GM19395 (cell line): ENCODE results near the gene GRM8.

ENCODE experiments used
- ATAC-seq: cut with Tn5 transposase; IDR thresholded peaks from one replicate; pipeline ENCODE4 v1.9.1; 2021; ENCODE audit warnings: mild to moderate bottlenecking, moderate library complexity; ENCODE audit not compliant: unreplicated experiment

Gene GRM8

DNA sequence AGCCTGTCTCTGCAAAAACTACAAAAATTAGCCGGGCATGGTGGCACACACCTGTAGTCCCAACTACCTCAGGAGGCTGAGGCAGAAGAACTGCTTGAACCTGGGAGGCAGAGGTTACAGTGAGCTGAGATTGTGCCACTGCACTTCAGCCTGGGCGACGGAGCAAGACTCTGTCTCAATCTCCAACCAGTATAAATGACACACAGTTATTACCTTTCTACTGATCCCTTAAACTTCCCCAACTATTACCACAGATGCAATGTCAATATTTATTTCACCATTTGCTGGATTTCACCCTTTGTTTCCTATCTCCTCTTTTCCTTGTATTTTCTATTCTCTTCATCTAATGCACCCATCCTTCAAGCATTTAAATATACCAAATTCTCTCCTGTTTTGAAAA is 431.8 kb downstream of the GRM8 start:
- ATAC-seq, result no peak

DNA sequence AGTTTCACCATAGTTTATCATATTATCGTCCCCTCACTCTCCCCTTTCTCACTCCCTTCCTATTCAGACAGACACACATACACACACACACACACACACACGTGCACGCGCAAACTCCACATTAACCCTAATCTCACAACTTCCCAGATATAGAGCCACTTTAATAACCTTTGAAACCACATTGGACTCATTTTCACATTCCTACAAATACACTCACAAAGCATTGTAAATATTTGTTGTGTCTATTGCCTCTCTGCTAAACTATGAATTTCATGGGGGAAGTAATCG is 433.6 kb downstream of the GRM8 start:
- ATAC-seq, result no peak

DNA sequence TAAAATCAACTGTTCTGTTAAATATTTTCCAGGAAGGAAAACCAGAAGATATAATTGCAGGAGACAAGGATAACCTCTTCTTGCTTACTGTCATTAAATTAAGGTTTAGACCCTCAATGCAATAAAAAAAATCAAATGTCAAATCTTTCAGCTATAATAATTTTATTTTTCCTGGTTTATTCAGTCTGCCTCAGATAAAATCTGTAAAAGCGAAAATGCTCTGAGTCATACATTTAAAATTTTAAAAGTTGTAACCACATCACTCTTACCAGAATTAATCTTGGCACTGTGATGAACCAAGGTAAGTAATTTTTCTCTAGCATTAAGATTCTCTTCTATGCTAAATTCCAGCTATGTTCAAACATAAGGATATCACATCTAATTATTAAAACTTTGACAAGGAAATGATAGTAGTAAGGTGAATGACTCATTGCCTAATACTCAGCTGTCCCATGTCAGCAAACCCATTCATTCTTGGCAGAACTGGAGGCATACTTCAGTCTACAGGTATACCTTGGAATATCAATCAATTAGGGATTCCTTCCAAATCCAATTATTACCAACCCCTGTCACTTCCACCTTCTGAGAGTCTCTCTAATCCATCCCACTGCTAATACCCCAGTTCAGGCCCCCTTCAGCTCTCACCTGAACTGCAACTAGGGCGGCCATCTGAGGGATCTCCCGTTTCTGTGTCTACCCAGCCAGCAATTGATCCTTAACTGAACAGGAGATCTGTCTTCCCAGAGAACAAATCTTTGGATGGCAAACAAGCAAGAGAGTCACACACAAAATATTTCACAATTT is 434.1 kb downstream of the GRM8 start:
- no peak for ATAC-seq

DNA sequence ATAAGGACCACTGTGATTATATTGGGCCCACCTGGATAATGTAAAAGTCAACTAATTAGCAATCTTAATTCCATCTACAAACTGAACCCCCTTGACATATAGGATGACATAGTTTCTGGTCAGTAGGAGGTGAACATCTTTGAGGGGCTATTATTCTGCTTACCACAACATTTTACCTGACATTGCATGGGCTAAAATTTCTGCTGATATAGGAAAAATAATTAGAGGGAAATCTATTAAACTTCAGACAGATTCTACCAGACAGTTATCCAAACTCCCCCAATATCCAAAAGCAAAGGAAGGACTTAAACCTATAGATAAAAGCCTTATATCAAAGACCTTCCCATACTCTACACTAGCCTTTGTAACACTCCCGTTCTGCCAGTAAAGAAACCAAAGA is 443.6 kb downstream of the GRM8 start:
- no peak for ATAC-seq

DNA sequence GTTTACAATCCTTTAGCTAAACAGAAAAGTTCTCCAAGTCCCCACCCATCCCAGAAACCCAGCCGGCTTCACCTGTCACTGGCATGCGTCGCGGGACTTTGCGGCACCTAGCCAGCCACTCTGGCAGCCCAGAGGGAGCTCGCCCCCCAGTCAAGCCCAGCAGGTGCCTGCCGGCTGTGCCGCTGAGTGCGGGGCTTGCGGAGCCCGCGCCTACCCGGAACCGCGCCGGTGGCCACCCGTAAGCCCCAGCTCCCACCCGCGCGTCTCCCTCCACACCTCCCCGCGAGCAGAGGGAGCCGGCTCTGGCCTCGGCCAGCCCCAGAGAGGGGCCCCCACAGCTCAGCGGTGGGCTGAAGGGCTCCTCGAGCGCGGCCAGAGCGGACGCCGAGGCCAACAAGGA is 446.1 kb downstream of the GRM8 start:
- no peak for ATAC-seq

DNA sequence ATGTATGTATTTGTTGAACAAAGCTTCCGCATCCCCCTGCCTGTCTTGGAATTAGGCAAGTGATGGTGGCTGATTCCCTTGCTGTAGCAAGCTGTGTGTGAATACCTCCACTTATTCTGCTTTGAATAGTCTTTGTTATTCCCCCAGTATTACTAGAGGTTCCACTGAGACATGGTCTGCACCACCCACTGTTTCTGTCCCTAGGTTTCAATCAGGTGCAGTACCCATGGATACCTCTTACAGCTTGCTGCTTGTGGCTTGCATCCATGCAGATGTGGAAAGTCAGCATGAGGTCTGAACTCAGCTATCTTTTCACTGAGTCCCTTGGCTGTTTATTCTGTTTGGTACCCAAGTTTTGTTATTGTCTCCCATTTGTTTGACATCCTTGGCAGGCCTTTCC is 447.4 kb downstream of the GRM8 start:
- no peak for ATAC-seq

DNA sequence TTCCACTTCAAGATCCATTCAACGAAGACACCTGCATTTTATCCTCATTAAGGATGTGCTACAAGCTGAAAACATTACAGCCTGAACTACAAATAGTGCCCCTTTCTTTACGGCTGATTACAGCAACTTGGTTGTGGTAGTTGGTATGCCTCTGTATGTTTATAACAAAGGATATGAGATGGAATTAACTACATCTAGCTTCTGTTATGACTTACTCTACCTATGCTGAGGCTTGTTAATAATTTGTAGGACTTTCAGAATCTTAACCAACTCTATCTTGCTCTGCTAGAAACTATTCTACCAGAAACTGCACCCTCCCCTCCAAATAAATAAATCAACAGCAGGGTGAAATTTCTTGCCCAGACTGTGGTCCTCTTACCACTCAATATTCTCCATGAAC is 448.1 kb downstream of the GRM8 start:
- peak; percentile 69 for ATAC-seq

DNA sequence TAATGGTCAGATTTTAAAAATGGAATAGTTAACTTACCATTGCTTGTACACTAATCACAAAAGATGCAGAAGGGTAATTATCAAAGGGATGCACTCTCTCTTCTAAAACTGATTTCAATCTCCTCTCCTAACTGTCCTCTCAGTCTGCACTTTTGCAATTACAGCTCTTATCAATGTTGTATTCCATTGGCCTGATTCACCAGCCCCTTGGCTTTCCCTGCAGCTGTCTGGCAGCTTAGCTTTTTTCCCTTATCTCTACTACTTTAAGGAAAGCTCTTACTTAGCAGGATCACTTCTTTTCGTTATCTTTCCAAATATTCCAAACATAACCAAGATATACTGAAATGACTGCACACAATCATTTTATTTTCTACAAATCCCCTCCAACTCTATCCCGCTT is 448.8 kb downstream of the GRM8 start:
- no peak for ATAC-seq

DNA sequence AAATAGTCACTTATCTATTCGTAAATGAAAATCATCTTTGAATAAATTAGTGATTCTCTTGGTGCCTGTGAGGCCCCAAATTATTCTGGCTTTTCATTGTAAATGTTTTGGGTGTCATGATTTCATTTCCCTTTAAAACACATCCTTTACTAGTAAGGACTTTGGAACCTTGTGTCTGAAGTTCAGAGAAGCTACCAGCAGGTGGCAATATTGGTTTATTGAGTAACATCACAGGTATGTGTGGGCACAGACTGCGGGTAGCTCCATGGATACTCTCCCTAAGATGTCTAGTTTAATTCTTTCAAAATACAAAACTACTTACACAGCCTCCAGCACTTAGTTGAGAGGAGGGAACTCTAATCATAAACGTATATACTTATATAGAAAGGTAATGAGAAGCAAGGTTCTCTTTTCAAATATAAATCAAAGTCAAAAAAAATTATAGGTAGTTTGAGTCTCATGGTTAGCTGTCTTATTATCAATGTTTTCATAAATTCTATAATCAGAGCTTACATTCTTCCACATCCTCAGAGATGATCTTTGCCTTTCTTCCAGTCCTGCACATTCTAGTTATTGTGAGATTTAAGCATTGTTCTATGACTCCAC is 449.6 kb downstream of the GRM8 start:
- peak; percentile 94 for ATAC-seq

DNA sequence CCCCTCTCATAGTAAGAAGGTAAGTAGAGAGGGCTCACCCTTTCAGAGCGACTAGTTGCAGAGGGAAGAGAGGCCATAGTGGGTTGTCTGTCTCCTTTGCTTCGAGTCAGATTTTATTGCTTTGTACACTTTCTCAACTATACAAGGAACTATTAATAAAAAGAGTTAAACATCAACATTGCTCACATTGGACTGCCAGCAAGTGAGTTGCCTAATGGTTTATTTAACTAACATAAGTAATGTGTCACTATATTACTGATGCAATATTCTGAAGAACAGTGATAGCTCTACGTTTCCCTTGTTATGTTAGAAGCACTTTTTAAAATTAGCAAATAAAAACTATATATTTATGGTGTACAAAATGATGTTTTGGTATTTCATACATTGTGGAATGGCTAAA is 451.0 kb downstream of the GRM8 start:
- ATAC-seq, result no peak

DNA sequence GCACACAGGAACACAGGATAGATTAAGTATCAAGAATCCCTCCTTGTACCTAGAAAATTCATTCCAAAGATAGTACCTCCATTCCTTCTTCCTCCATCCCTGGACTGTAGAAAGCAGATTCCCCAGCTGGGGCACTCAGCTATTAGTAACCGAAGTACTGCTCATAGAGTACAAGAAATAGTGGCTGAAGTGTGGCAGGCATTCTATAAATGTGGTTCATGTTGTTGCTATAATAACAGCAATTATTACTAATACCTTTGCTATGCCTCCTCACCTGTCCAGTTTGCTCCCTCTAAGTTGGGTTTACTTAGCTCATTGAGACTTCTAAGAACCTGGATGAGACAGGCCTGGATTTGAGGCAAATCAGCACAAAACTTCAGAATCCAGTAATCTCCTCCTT is 453.2 kb downstream of the GRM8 start:
- ATAC-seq, result no peak

DNA sequence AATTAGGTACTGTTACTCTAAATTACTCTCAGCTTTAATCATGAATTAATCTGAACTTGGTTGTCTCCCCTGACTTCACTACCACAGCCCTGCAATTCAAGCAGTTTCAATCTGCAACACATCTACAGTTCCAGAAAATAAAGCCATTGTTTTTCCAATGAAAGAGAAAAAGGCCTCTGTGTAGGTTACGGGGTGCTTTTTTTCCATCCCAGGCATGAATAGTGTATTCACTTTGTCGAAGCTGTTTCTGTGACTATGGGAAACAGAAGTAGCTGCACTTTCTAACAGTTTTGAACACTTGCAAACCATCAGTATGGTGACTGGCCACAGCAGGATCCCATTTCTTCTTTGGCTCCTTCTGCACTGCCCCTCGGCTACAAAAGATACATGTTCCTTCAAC is 460.2 kb downstream of the GRM8 start:
- no peak for ATAC-seq

DNA sequence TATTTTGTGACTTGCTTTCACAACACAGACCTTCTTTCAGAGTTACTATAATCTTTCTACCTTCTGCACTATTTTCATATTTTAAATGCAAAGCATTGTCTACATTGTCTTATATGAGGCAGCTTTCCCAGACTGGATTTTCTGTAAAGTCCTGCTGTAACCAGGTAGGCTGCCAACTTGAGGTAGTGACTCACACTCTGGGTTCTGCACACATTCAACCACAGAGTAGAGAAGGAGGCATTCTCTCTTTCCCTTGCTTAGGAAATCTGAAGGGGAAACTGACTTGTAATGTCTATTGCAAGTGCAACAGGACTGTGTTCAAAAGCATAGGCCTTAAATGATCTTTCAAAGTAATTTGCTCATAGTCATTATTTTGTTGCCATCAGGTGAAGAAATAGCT is 461.4 kb downstream of the GRM8 start:
- no peak for ATAC-seq

DNA sequence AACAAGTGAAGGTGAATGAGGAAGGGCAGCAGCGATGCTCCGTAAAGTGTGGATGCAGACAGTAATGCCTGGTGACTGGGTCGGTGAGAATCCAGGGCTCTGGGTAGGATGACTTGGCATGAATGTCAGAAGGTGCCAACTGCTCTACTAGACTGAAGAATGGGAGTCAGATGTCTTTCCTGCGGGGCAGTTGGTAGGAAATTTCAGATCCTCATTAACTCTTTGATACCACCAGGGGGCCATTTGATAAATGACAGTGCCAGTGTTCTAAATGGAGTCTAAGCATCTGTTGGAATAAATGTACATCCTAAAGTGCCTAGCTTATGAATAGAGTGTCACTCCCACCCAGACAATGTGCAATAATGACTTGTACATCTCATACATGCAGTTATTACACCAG is 462.0 kb downstream of the GRM8 start:
- ATAC-seq, result no peak

DNA sequence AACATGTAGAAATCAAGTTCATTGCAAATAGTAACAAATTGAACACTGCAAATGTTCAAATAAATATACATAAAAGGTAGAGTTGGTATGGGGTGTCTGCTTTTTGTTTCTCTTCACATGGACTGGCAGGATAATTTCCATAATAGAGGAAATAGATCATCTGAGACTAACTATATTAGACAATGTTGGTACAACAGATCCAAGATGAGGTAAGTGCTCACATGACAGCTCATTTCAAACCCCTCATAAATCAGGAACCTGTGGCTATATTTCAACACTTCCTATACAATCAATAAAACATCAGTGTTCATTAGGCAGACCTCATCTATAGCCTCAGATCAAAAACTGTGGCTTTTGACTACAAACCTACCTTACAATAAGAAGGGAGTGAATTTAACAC is 469.1 kb downstream of the GRM8 start:
- no peak for ATAC-seq

DNA sequence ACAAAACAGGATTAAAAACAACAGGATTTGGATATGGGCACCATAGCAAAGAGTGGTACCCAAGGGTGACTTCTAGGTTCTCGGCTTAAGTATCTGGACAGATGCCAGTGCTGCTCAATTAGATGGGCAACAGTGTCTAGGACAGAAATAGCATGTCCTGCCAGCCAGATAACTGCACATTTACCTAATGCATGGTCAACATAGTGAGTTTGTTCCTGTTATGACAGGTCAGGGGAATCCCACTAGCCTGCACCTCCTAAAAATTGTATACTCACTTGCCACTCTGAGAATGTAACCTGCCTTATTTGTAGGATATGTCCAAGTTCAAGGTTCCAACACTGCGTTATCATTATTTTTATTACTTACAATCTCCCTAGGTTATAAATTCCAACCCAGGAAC is 471.7 kb downstream of the GRM8 start:
- ATAC-seq, result peak; percentile 75

DNA sequence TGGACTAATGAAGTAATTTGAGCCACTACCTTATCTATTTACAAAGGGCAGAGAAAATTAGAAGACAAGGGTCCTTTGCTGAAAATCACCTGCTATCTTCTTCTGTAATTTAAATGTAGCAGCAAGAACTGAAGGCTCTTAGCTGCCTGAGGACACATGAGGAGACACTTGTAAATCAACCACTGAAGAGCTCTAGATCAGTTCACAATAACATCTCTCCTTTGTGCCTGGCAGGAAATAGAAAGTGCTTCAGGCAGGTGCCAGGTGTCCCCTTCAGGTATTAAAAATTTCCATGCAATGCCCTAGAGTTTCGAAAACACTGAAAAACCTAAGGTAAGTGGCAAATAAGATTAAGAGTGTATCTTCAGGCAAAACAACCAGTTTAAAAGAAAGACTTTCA is 474.6 kb downstream of the GRM8 start:
- no peak for ATAC-seq

DNA sequence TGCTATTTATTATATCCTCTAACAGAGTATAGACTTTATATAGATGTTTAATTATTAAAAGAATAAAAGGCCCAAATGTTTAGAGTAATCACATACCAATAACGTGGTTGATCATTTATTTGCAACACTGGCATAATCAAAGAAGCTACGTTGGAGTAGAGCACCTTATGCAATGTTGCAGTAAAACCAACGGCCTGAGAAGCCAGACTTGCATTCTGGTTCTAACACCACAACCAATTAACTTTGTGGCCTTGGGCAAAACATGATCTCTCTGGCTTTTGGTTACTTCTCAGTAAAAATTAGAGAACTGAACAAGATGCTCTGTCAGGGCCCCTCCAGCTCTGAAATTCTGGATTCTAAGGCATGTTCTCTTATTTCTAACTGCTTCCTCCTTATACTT is 476.2 kb downstream of the GRM8 start:
- ATAC-seq, result no peak

DNA sequence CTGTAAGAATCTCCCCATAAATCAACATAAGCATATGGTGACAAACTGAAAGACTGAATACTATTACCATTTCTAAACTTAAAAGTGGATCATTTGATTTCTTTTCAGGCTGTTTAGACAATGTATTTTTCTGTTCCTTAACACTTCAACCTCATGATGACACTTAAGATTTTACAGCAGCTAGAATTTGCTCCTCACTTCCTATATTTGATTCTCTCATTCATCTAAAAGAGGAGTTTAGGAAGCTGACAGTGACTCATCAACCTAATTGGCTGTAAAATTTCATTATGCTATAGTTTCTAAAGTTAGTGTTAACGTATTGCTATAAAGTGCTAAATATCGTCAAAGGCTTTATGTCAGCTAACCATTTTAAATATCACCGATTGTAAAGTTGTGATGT is 478.7 kb downstream of the GRM8 start:
- ATAC-seq, result no peak

DNA sequence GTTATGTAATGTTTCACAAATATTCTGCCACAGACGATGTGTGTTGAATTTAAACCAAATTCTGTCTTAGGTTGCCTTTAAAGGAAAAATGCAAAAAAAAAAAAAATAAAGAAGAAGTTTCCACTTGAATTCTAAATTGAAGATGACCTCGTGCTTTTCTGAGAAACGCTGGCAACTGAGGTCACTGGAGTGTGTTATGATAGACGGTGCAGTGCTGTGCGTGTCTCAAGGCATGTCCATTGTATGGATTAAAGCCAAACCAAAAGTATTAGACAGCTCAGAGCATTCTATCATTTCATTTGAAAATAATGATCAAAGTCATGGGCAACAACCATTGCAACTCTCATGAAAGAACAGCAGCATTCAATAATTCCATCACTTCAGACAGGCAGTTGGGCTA is 483.9 kb downstream of the GRM8 start:
- no peak for ATAC-seq

DNA sequence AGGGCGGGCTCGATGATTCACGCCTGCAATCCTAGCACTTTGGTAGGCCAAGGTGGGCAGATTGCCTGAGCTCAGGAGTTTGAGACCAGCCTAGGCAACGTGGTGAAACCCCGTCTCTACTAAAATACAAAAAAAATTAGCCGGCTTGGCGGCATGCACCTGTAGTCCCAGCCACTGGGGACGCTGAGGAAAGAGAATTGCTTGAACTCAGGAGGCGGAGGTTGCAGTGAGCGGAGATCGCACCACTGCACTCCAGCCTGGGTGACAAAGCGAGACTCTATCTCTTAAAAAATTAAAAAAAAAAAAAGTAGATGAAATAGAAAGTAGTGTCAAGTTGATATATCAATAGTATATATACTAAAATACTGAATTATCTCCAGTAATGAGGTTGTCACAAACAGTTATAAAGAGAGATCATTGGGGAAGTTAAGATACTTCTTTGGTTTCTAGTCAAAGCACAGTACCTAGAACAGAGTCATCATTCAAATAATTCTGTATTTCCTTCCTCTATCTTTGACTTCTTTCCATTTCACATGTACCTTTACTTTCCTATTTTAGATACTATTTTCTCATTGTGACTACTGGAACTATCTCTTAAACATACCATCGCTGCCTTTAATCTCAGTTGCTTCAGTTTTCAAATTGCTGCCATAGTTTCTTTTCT is 491.7 kb downstream of the GRM8 start:
- ATAC-seq, result no peak

DNA sequence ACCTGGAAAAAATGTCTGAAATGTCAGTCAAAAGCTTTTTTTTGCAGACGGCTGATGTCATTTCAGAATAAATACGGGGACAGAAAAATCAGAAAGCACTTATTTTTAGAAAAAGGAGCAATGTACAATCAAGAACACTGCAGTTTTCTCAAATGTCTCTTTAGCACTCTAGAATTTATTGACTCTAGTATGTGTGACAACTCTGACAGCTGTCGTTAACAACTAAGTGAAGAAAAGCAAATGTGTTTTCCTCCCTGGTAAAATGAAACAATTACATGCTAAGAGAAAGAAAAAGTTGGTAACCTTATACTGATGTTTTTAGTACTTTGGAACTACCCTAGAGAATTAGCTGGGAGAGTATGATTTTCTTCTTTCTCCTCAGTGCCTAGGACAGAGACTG is 497.4 kb downstream of the GRM8 start:
- no peak for ATAC-seq
